ENCODE measurements around the gene ATP8B3. TPM values are rescaled to one million over a fixed set of nuclear protein-coding genes. Genes with fewer than 3 reads are reported as not detected.

ATP8B3 gene
- total and polyA plus RNA-seq, 2 of the 13 experiments (the other 11 are each of a cell fraction or from before 2014, with no cell fraction given), result 2.6 to 5.9 TPM

DNA sequence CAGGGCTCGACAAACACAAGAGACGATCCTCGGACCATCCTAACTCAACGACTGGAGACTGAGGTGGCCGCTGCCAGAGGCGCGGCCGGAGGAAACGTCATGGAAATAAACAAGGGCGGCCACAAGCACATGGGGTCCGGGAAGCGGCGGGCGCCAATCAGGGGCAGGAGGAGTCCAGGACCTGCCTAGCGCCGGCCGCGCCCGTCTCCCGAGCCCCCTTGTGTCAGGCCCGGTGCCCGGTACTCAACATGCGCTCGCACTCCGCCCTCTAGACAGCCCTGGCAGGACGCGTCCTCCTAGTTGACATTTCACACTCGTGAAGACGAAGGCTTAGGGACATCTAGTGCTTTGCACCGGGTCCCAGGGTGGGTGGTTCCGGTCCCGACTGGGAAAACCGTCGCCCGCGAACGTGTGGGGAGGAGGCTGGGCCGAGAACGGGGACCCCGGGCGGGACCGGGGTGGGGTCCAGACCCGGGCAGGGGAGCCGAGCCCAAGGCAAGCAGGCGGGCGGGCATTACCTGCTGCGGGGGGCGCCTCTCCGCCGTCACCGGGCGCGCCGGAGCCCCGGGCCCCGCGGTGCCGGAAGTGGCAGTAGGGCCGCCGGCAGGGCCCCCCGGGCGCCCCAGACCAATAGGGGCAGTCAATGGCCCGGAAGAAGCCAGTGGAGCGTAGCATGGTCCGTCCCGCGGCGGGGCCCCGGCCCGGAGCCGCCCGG lies 35.8 kb upstream of the ATP8B3 start (continued):
- TF ChIP-seq, protein P1, sequence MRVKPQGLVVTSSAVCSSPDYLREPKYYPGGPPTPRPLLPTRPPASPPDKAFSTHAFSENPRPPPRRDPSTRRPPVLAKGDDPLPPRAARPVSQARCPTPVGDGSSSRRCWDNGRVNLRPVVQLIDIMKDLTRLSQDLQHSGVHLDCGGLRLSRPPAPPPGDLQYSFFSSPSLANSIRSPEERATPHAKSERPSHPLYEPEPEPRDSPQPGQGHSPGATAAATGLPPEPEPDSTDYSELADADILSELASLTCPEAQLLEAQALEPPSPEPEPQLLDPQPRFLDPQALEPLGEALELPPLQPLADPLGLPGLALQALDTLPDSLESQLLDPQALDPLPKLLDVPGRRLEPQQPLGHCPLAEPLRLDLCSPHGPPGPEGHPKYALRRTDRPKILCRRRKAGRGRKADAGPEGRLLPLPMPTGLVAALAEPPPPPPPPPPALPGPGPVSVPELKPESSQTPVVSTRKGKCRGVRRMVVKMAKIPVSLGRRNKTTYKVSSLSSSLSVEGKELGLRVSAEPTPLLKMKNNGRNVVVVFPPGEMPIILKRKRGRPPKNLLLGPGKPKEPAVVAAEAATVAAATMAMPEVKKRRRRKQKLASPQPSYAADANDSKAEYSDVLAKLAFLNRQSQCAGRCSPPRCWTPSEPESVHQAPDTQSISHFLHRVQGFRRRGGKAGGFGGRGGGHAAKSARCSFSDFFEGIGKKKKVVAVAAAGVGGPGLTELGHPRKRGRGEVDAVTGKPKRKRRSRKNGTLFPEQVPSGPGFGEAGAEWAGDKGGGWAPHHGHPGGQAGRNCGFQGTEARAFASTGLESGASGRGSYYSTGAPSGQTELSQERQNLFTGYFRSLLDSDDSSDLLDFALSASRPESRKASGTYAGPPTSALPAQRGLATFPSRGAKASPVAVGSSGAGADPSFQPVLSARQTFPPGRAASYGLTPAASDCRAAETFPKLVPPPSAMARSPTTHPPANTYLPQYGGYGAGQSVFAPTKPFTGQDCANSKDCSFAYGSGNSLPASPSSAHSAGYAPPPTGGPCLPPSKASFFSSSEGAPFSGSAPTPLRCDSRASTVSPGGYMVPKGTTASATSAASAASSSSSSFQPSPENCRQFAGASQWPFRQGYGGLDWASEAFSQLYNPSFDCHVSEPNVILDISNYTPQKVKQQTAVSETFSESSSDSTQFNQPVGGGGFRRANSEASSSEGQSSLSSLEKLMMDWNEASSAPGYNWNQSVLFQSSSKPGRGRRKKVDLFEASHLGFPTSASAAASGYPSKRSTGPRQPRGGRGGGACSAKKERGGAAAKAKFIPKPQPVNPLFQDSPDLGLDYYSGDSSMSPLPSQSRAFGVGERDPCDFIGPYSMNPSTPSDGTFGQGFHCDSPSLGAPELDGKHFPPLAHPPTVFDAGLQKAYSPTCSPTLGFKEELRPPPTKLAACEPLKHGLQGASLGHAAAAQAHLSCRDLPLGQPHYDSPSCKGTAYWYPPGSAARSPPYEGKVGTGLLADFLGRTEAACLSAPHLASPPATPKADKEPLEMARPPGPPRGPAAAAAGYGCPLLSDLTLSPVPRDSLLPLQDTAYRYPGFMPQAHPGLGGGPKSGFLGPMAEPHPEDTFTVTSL (CRISPR knock-in tag; IDR thresholded peaks at IDR 0.05; ENCODE audit: borderline replicate concordance), result peak; percentile 23; the same call in 1 of the 2 replicates
- TF ChIP-seq ZFP90 (CRISPR knock-in tag; IDR thresholded peaks at IDR 0.05; ENCODE audit: borderline replicate concordance) (no peak), KDM4B (CRISPR knock-in tag; IDR thresholded peaks at IDR 0.05) (no peak), SPEN (CRISPR knock-in tag; IDR thresholded peaks at IDR 0.05; ENCODE audit: low read depth) (no peak), ZNF558 (CRISPR knock-in tag; IDR thresholded peaks at IDR 0.05; ENCODE audit: borderline replicate concordance) (no peak), TBX2 (CRISPR knock-in tag; IDR thresholded peaks at IDR 0.05; ENCODE audit: borderline replicate concordance) (no peak), ZSCAN20 (CRISPR knock-in tag; IDR thresholded peaks at IDR 0.05; ENCODE audit: borderline replicate concordance) (0 out of 2 replicates have a peak, but pooled peaks have one; percentile 17), SUZ12 (IDR thresholded peaks at IDR 0.05; ENCODE audit: low read depth, low read length) (no peak), SRY (CRISPR knock-in tag; IDR thresholded peaks at IDR 0.05) (0 out of 2 replicates have a peak, but pooled peaks have one; percentile 47), ZNF788 (CRISPR knock-in tag; IDR thresholded peaks at IDR 0.05; ENCODE audit: borderline replicate concordance) (no peak), SP2 (CRISPR knock-in tag; IDR thresholded peaks at IDR 0.05) (no peak)
- TF ChIP-seq, protein P2, sequence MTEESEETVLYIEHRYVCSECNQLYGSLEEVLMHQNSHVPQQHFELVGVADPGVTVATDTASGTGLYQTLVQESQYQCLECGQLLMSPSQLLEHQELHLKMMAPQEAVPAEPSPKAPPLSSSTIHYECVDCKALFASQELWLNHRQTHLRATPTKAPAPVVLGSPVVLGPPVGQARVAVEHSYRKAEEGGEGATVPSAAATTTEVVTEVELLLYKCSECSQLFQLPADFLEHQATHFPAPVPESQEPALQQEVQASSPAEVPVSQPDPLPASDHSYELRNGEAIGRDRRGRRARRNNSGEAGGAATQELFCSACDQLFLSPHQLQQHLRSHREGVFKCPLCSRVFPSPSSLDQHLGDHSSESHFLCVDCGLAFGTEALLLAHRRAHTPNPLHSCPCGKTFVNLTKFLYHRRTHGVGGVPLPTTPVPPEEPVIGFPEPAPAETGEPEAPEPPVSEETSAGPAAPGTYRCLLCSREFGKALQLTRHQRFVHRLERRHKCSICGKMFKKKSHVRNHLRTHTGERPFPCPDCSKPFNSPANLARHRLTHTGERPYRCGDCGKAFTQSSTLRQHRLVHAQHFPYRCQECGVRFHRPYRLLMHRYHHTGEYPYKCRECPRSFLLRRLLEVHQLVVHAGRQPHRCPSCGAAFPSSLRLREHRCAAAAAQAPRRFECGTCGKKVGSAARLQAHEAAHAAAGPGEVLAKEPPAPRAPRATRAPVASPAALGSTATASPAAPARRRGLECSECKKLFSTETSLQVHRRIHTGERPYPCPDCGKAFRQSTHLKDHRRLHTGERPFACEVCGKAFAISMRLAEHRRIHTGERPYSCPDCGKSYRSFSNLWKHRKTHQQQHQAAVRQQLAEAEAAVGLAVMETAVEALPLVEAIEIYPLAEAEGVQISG (CRISPR knock-in tag; IDR thresholded peaks at IDR 0.05), result no peak; the same call in 1 of the 2 replicates
- TF ChIP-seq, protein P3, sequence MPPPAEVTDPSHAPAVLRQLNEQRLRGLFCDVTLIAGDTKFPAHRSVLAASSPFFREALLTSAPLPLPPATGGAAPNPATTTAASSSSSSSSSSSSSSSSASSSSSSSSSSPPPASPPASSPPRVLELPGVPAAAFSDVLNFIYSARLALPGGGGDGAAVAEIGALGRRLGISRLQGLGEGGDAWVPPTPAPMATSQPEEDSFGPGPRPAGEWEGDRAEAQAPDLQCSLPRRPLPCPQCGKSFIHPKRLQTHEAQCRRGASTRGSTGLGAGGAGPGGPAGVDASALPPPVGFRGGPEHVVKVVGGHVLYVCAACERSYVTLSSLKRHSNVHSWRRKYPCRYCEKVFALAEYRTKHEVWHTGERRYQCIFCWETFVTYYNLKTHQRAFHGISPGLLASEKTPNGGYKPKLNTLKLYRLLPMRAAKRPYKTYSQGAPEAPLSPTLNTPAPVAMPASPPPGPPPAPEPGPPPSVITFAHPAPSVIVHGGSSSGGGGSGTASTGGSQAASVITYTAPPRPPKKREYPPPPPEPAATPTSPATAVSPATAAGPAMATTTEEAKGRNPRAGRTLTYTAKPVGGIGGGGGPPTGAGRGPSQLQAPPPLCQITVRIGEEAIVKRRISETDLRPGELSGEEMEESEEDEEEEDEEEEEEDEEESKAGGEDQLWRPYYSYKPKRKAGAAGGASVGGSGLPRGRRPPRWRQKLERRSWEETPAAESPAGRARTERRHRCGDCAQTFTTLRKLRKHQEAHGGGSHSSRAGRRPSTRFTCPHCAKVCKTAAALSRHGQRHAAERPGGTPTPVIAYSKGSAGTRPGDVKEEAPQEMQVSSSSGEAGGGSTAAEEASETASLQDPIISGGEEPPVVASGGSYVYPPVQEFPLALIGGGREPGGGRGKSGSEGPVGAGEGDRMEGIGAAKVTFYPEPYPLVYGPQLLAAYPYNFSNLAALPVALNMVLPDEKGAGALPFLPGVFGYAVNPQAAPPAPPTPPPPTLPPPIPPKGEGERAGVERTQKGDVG (CRISPR knock-in tag; IDR thresholded peaks at IDR 0.05; ENCODE audit: borderline replicate concordance), result no peak
- TF ChIP-seq, protein P4, sequence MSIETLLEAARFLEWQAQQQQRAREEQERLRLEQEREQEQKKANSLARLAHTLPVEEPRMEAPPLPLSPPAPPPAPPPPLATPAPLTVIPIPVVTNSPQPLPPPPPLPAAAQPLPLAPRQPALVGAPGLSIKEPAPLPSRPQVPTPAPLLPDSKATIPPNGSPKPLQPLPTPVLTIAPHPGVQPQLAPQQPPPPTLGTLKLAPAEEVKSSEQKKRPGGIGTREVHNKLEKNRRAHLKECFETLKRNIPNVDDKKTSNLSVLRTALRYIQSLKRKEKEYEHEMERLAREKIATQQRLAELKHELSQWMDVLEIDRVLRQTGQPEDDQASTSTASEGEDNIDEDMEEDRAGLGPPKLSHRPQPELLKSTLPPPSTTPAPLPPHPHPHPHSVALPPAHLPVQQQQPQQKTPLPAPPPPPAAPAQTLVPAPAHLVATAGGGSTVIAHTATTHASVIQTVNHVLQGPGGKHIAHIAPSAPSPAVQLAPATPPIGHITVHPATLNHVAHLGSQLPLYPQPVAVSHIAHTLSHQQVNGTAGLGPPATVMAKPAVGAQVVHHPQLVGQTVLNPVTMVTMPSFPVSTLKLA (IDR thresholded peaks at IDR 0.05), result peak; percentile 92
